SK-N-SH (cell line): ENCODE data around the gene HACE1. TPM values are rescaled to one million over a fixed set of nuclear protein-coding genes. Genes with fewer than 3 reads are reported as not detected.

Source experiments
- CTCF ChIA-PET: fragments of 300-600, 350-600 bp; formaldehyde crosslinking; extraction: SDS; loops from one replicate; lab custom pipeline; 2021; lab: Yijun Ruan, JAX
- POLR2A ChIA-PET: fragments of 350-600 bp; sonication (Branson Sonifier 250); formaldehyde crosslinking; extraction: SDS; loops from one replicate; lab custom pipeline; 2020; ENCODE audit warnings: antibody characterized with exemption, inconsistent platforms; lab: Yijun Ruan, JAX
- DNase-seq: peaks from one replicate; pipeline ENCODE4 v3.0.0; 2012
- H2AFZ ChIP-seq: fragments of 200-600 bp; sonication (generic); 2 replicates; pipeline ENCODE4 v1.8.1; 2016; ENCODE audit warnings: antibody characterized with exemption, mild to moderate bottlenecking, low read depth
- H3F3A ChIP-seq: fragments of 200-600 bp; sonication (generic); replicated peaks from 2 replicates; pipeline ENCODE3; 2016; ENCODE audit warnings: antibody characterized with exemption, mild to moderate bottlenecking; ENCODE audit not compliant: insufficient read depth
- H3K27ac ChIP-seq, 2 experiments: fragments of 200-500 bp in 1 of 2; fragments of 200-600 bp in 1 of 2; sonication (Bioruptor generic) in 1 of 2; sonication (generic), shearing (Covaris generic) in 1 of 2; 2 replicates each; pipeline versions ENCODE4 v1.5.1 to v1.6.1; 2014 to 2016; ENCODE audit warnings: low read depth in 2 of 2, inconsistent platforms in 1 of 2, low read length in 1 of 2, mild to moderate bottlenecking in 1 of 2, mixed read lengths in 1 of 2
- H3K27me3 ChIP-seq: fragments of 200-600 bp; sonication (generic), shearing (Covaris generic); 2 replicates; pipeline ENCODE4 v1.6.1; 2016; ENCODE audit warnings: mixed run types; ENCODE audit not compliant: insufficient read depth
- H3K36me3 ChIP-seq, 2 experiments: fragments of 200-500 bp in 1 of 2; fragments of 200-600 bp in 1 of 2; sonication (Bioruptor generic) in 1 of 2; sonication (generic) in 1 of 2; replicated peaks in 1 of 2; 2 replicates each; pipeline versions ENCODE3 to v1.5.1; 2014 to 2016; ENCODE audit warnings: low read length in 1 of 2, mild to moderate bottlenecking in 1 of 2; ENCODE audit not compliant: insufficient read depth in 2 of 2, control insufficient read depth in 1 of 2
- H3K4me1 ChIP-seq, 2 experiments: fragments of 200-500 bp in 1 of 2; fragments of 200-600 bp in 1 of 2; sonication (Bioruptor generic) in 1 of 2; sonication (generic), shearing (Covaris generic) in 1 of 2; 2 replicates each; pipeline versions ENCODE4 v1.5.1 to v1.6.1; 2014 to 2016; ENCODE audit warnings: low read depth in 1 of 2, low read length in 1 of 2, mixed run types in 1 of 2; ENCODE audit not compliant: insufficient read depth in 2 of 2, control insufficient read depth in 1 of 2
- H3K4me2 ChIP-seq: fragments of 200-600 bp; sonication (generic), shearing (Covaris generic); 2 replicates; pipeline ENCODE4 v1.6.1; 2017; ENCODE audit warnings: mixed run types
- H3K4me3 ChIP-seq, 2 experiments: fragments of 200-500 bp in 1 of 2; fragments of 200-600 bp in 1 of 2; sonication (Bioruptor generic) in 1 of 2; sonication (generic), shearing (Covaris generic) in 1 of 2; 2 replicates each; pipeline versions ENCODE4 v1.5.1 to v1.8.1; 2014 to 2016; ENCODE audit warnings: low read depth in 2 of 2, inconsistent platforms in 1 of 2, low read length in 1 of 2, mild to moderate bottlenecking in 1 of 2, mixed read lengths in 1 of 2, moderate library complexity in 1 of 2
- H3K79me2 ChIP-seq: fragments of 200-600 bp; sonication (generic); 2 replicates; pipeline ENCODE4 v1.8.1; 2017; ENCODE audit warnings: mild to moderate bottlenecking; ENCODE audit not compliant: insufficient read depth
- H3K9ac ChIP-seq: fragments of 200-600 bp; sonication (generic); 2 replicates; pipeline ENCODE4 v1.6.1; 2017; ENCODE audit warnings: mixed run types
- H3K9me2 ChIP-seq: fragments of 200-600 bp; sonication (generic); 2 replicates; pipeline ENCODE4 v1.6.1; 2017; ENCODE audit warnings: mixed run types
- H3K9me3 ChIP-seq: fragments of 200-600 bp; sonication (generic); 2 replicates; pipeline ENCODE4 v1.6.1; 2017; ENCODE audit warnings: mixed run types, mild to moderate bottlenecking, moderate library complexity
- H4K20me1 ChIP-seq: fragments of 200-600 bp; sonication (generic); 2 replicates; pipeline ENCODE4 v1.6.1; 2017; ENCODE audit warnings: mild to moderate bottlenecking, mixed run types; ENCODE audit not compliant: insufficient read depth
- CHD2 ChIP-seq: fragments of 150-350 bp; IDR thresholded peaks from 2 replicates; pipeline ENCODE4 v1.6.1; 2018; ENCODE audit warnings: low read length; ENCODE audit not compliant: partially characterized antibody
- FOSL2 ChIP-seq: IDR thresholded peaks from 2 replicates; pipeline ENCODE4 v1.4.0; 2012; ENCODE audit warnings: low read depth, mild to moderate bottlenecking, moderate library complexity, borderline replicate concordance
- GATA2 ChIP-seq: sonication (generic); formaldehyde crosslinking; IDR thresholded peaks from 2 replicates; pipeline ENCODE4 v1.5.0; 2020; ENCODE audit warnings: mild to moderate bottlenecking, missing genetic modification reagents
- JUND ChIP-seq: IDR thresholded peaks from 2 replicates; pipeline ENCODE4 v1.4.0; 2012
- NRF1 ChIP-seq: IDR thresholded peaks from 2 replicates; pipeline ENCODE4 v1.6.1; 2012; ENCODE audit warnings: low read depth, mild to moderate bottlenecking, low read length
- PBX3 ChIP-seq: IDR thresholded peaks from 2 replicates; pipeline ENCODE4; 2012
- POLR2AphosphoS5 ChIP-seq: IDR thresholded peaks from 2 replicates; pipeline ENCODE4 v1.6.1; 2012; ENCODE audit warnings: low read depth, low read length
- RCOR1 ChIP-seq: fragments of 150-350 bp; IDR thresholded peaks from 2 replicates; pipeline ENCODE4 v1.6.1; 2017; ENCODE audit warnings: antibody characterized with exemption, low read length
- RFX5 ChIP-seq: IDR thresholded peaks from 2 replicates; pipeline ENCODE4 v1.6.1; 2012; ENCODE audit warnings: mild to moderate bottlenecking, improper control_type of control experiment, low read length
- RXRA ChIP-seq: IDR thresholded peaks from 2 replicates; pipeline ENCODE4 v1.4.0; 2012; ENCODE audit warnings: low read depth, mild to moderate bottlenecking, borderline replicate concordance
- SMC3 ChIP-seq: IDR thresholded peaks from 2 replicates; pipeline ENCODE4 v1.6.1; 2012; ENCODE audit warnings: low read depth, low read length, improper control_type of control experiment
- TEAD4 ChIP-seq: IDR thresholded peaks from 2 replicates; pipeline ENCODE4 v1.4.0; 2012; ENCODE audit warnings: mild to moderate bottlenecking, borderline replicate concordance; ENCODE audit not compliant: insufficient read depth
- USF1 ChIP-seq: IDR thresholded peaks from 2 replicates; pipeline ENCODE4 v1.4.0; 2012; ENCODE audit warnings: low read depth, borderline replicate concordance
- ZBTB33 ChIP-seq: IDR thresholded peaks from 2 replicates; pipeline ENCODE4 v1.4.0; 2012; ENCODE audit warnings: low read depth, borderline replicate concordance
- WGBS: methylation state at CpG from one replicate; pipeline ENCODE4 v1.1.6; 2017; ENCODE audit warnings: low lambda C conversion rate; 5-methylcytosine and 5-hydroxymethylcytosine counted together
- polyA plus RNA-seq, 3 experiments: library from polyadenylated mRNA; depleted of rRNA; stranded (reverse); fragments of >200 nt; gene quantifications; 2 replicates each; pipeline ENCODE4 v1.2.3, GENCODE V29; 2012
- TF ChIP-seq, protein P1 (sequence below): IDR thresholded peaks from 2 replicates; pipeline ENCODE4 v1.4.0; 2012; ENCODE audit warnings: low read depth
- TF ChIP-seq, protein P2 (sequence below): IDR thresholded peaks from 2 replicates; pipeline ENCODE4 v1.6.1; 2012; ENCODE audit warnings: mild to moderate bottlenecking, low read depth, low read length, moderate library complexity
- TF ChIP-seq, protein P3 (sequence below): fragments of 150-350 bp; IDR thresholded peaks from 2 replicates; pipeline ENCODE4 v1.6.1; 2016; ENCODE audit warnings: mild to moderate bottlenecking, low read depth, low read length

Gene HACE1
- polyA plus RNA-seq, 1 of the 3 experiments (the other 2 are of a cell fraction) = 6.2 TPM

- TF ChIP-seq SMC3 = no peak
- no peak for TF ChIP-seq JUND
- TF ChIP-seq ZBTB33 = no peak
- no peak for TF ChIP-seq TEAD4
These were observed 71.3 kb downstream of the HACE1 start (continued) for GRCh38 chr6:104788400-104788799.

DNA sequence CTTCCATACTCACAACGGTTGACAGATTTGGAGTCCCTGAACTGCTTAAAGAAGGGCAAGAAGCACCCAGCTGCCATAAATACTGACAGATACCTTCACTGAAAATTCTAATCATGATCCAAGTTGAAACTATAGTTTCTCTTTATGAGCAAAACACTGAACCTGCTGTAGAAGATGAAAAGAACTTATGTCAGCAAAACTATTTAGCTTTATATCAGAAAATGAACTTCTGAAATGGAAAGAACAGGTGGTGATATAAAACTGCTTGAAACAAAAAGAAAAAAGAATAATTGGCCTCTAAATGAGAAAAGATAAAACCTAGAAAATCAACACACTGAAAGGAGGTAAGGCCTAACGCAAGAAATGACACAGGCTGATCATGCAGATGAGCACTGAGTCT is 72.4 kb downstream of the HACE1 start:
- no peak overlapping the region for H2AFZ ChIP-seq
- peaks cover 22% of the 10 kb centered on the region for H3F3A ChIP-seq
- TF ChIP-seq RCOR1 (no peak), GATA2 (CRISPR knock-in tag) (no peak), PBX3 (no peak), NRF1 (no peak), USF1 (no peak), RXRA (no peak), CHD2 (no peak), RFX5 (no peak), FOSL2 (no peak), POLR2AphosphoS5 (no peak)
- TF ChIP-seq, protein P1, sequence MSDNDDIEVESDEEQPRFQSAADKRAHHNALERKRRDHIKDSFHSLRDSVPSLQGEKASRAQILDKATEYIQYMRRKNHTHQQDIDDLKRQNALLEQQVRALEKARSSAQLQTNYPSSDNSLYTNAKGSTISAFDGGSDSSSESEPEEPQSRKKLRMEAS = no peak
- TF ChIP-seq, protein P2, sequence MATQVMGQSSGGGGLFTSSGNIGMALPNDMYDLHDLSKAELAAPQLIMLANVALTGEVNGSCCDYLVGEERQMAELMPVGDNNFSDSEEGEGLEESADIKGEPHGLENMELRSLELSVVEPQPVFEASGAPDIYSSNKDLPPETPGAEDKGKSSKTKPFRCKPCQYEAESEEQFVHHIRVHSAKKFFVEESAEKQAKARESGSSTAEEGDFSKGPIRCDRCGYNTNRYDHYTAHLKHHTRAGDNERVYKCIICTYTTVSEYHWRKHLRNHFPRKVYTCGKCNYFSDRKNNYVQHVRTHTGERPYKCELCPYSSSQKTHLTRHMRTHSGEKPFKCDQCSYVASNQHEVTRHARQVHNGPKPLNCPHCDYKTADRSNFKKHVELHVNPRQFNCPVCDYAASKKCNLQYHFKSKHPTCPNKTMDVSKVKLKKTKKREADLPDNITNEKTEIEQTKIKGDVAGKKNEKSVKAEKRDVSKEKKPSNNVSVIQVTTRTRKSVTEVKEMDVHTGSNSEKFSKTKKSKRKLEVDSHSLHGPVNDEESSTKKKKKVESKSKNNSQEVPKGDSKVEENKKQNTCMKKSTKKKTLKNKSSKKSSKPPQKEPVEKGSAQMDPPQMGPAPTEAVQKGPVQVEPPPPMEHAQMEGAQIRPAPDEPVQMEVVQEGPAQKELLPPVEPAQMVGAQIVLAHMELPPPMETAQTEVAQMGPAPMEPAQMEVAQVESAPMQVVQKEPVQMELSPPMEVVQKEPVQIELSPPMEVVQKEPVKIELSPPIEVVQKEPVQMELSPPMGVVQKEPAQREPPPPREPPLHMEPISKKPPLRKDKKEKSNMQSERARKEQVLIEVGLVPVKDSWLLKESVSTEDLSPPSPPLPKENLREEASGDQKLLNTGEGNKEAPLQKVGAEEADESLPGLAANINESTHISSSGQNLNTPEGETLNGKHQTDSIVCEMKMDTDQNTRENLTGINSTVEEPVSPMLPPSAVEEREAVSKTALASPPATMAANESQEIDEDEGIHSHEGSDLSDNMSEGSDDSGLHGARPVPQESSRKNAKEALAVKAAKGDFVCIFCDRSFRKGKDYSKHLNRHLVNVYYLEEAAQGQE = no peak
- TF ChIP-seq, protein P3, sequence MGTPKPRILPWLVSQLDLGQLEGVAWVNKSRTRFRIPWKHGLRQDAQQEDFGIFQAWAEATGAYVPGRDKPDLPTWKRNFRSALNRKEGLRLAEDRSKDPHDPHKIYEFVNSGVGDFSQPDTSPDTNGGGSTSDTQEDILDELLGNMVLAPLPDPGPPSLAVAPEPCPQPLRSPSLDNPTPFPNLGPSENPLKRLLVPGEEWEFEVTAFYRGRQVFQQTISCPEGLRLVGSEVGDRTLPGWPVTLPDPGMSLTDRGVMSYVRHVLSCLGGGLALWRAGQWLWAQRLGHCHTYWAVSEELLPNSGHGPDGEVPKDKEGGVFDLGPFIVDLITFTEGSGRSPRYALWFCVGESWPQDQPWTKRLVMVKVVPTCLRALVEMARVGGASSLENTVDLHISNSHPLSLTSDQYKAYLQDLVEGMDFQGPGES = no peak
- TF ChIP-seq, all 33 proteins: peak for 0
- Histone ChIP-seq H3K9me2 (no peaks in the 10 kb centered on the region), H3K4me2 (no peak overlapping the region), H3K36me3 (peaks cover 18 to 27% of the 10 kb centered on the region in 2 experiments), H3K4me1 (peaks cover 24 to 31% of the 10 kb centered on the region in 2 experiments; a peak in 2 of 4 replicates), H3K4me3 (no peak overlapping the region), H4K20me1 (no peaks in the 10 kb centered on the region), H3K9me3 (no peaks in the 10 kb centered on the region; the same call in 1 of the 2 replicates), H3K79me2 (no peaks in the 10 kb centered on the region), H3K9ac (no peak overlapping the region), H3K27ac (no peak overlapping the region), H3K27me3 (no peaks in the 10 kb centered on the region)
- 96% methylated on average over 2 of the region's 2 CpGs for WGBS
- no peak for DNase-seq
- POLR2A ChIA-PET = no interaction called here
- CTCF ChIA-PET = no interaction called here
